ENCODE data around the gene FGF18.

- TF ChIP-seq CTCF (IDR thresholded peaks at IDR 0.05) (no peak), EZH2phosphoT487 (IDR thresholded peaks at IDR 0.05) (no peak)
Observed at GRCh38 chr5:171427318-171428167, 8.1 kb downstream of the FGF18 start.

Data from neural progenitor cell (in vitro differentiated cells).